Vagina (tissue), 2 donors: Measurements from ENCODE around the gene HDAC10. TPM values are rescaled to one million over a fixed set of nuclear protein-coding genes. Genes with fewer than 3 reads are reported as not detected.
A peak's percentile ranks its signal among the peaks of the same experiment; 100 is the strongest.

Experiments
- DNase-seq, 2 donors: peaks; one replicate each; pipeline ENCODE4 v3.0.0-alpha.2; 2017; ENCODE audit errors: extremely low spot score in 2 of 2
- H3K27ac ChIP-seq: fragments of 200-600 bp; sonication (generic); one replicate; pipeline ENCODE4 v1.5.1; 2019
- H3K27me3 ChIP-seq: fragments of 200-600 bp; sonication (generic); one replicate; pipeline ENCODE4 v1.5.1; 2019
- H3K36me3 ChIP-seq, 2 donors: fragments of 200-600 bp; sonication (generic); one replicate each; pipeline ENCODE4 v1.5.1; 2017 to 2019
- H3K4me1 ChIP-seq: fragments of 200-600 bp; sonication (generic); one replicate; pipeline ENCODE4 v1.5.1; 2019
- H3K4me3 ChIP-seq, 2 donors: fragments of 200-600 bp; sonication (generic); 1 replicate in 1 of 2; 2 replicates in 1 of 2; pipeline ENCODE4 v1.5.1; 2016 to 2019
- H3K9me3 ChIP-seq: fragments of 200-600 bp; sonication (generic); one replicate; pipeline ENCODE4 v1.5.1; 2019
- CTCF ChIP-seq, 3 experiments: fragments of 450-650 bp in 2 of 3; fragments of 200-600 bp in 1 of 3; sonication (generic) in 1 of 3; IDR thresholded peaks; one replicate each; pipeline ENCODE4 v1.5.1; 2017 to 2019; ENCODE audit warnings: antibody characterized with exemption in 3 of 3, mild to moderate bottlenecking in 2 of 3, moderate library complexity in 2 of 3
- POLR2A ChIP-seq, 2 donors: fragments of 450-650 bp; IDR thresholded peaks; one replicate each; pipeline ENCODE4 v1.6.1; 2017; ENCODE audit warnings: antibody characterized with exemption in 2 of 2, mild to moderate bottlenecking in 2 of 2, moderate library complexity in 2 of 2
- POLR2AphosphoS5 ChIP-seq, 2 donors: sonication (generic); formaldehyde crosslinking; IDR thresholded peaks; one replicate each; pipeline ENCODE4 v1.9.0; 2017; ENCODE audit warnings: antibody characterized with exemption in 2 of 2, mild to moderate bottlenecking in 2 of 2, low read depth in 1 of 2; ENCODE audit not compliant: insufficient read depth in 1 of 2
- intact Hi-C: fragments of 100-400 bp; cut with DNase I; formaldehyde crosslinking; loops from one replicate; pipeline ENCODE4 v1.15.1; 2023
- total RNA-seq: library from RNA; depleted of rRNA; stranded (reverse); fragments of >200 nt; gene quantifications from one replicate; pipeline ENCODE4 v1.2.3, GENCODE V29; 2016

Gene HDAC10
- total RNA-seq, 1 donor from 2014 or later = 29.2 TPM

DNA sequence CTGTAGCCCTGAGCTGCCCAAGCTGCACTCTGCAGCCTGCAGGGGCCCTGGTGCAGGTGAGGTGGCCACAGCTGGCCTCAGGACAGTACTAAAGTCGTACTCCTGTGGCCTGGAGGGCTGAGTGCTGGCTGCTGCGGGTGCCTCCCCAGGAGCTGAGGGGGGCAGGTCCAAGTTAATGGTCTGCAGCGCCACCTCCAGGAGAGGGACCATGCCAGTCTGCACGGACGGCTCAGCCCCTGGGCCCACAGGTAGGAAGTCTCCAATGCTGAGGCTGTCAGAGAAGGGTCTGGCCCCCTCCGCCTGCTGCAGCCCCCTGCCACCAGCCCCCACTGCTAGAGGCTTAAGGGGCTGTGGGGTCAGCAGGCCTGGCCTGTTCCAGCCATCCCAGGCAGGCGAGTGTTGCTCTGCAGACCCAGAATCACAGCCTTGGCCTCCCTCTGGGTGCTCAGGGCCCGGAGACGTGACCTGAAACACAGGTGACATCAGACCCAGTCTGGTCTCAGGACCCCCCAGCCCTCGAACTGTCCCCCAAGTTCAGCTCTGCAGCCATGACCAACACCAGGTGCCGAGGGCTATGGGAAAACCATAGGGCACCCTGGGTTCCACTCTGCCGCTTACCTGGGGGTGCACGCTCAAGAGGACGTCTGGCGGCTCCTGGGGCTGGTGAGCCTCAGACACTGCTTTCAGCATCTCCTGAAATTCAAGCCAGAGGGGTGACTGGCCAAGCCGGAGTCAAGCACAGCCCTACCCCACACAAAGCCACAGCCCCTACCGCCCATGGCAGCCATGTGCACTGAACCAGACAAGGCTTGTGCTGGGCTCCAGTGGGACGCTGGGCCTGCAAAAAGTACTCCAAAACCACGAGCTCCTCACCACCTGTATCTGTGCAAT, 29.4 kb downstream of the HDAC10 start:
- Histone ChIP-seq H3K4me3 (no peak overlapping the region), H3K4me1 (no peaks in the 10 kb centered on the region), H3K36me3 (peaks cover 0 to 85% of the 10 kb centered on the region in 2 donors), H3K27me3 (no peaks in the 10 kb centered on the region), H3K27ac (no peak overlapping the region), H3K9me3 (no peaks in the 10 kb centered on the region)
- DNase-seq = no peak
- no peak for TF ChIP-seq POLR2AphosphoS5 (IDR thresholded peaks at IDR 0.05; ENCODE audit: insufficient read depth in 1 of 2, low read depth in 1 of 2)
- no peak for TF ChIP-seq CTCF (IDR thresholded peaks at IDR 0.05)
- no peak for TF ChIP-seq POLR2A (IDR thresholded peaks at IDR 0.05)
- intact Hi-C loops = no loop called here

DNA sequence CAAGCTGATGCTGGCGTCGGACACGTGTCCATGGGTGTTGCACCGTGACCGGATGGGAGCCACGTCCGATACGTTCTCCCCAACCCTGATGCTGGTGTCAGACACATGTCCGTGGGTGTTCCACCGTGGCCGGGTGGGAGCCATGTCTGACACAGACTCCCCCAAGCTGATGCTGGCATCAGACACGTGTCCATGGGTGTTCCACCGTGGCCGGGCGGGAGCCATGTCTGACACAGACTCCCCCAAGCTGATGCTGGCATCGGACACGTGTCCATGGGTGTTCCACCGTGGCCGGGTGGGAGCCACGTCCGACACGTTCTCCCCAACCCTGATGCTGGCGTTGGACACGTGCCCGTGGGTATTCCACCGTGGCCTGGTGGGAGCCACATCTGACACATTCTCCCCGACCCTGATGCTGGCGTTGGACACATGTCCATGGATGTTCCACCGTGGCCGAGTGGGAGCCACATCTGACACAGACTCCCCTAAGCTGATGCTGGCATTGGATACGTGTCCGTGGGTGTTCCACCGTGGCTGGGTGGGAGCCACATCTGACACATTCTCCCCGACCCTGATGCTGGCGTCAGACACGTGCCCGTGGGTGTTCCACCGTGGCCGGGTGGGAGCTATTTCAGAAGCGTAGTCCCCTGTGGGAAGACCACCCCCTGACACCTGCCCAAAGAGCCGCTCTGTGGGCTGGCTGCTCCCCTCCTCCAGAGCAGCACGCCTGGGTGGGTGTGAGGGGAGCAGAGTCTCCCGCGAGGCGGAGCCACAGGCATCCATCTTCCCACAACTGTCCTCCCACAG, 30.3 kb downstream of the HDAC10 start:
- no peaks in the 10 kb centered on the region for H3K4me1 ChIP-seq
- no peak overlapping the region for H3K4me3 ChIP-seq
- intact Hi-C loops = no loop called here
- H3K27ac ChIP-seq = no peak overlapping the region
- TF ChIP-seq CTCF (IDR thresholded peaks at IDR 0.05) = no peak
- TF ChIP-seq POLR2A (IDR thresholded peaks at IDR 0.05) = no peak
- no peak for TF ChIP-seq POLR2AphosphoS5 (IDR thresholded peaks at IDR 0.05; ENCODE audit: insufficient read depth in 1 of 2, low read depth in 1 of 2)
- no peaks in the 10 kb centered on the region for H3K9me3 ChIP-seq
- no peaks in the 10 kb centered on the region for H3K27me3 ChIP-seq
- peaks cover 0 to 85% of the 10 kb centered on the region in 2 donors for H3K36me3 ChIP-seq
- no peak for DNase-seq

DNA sequence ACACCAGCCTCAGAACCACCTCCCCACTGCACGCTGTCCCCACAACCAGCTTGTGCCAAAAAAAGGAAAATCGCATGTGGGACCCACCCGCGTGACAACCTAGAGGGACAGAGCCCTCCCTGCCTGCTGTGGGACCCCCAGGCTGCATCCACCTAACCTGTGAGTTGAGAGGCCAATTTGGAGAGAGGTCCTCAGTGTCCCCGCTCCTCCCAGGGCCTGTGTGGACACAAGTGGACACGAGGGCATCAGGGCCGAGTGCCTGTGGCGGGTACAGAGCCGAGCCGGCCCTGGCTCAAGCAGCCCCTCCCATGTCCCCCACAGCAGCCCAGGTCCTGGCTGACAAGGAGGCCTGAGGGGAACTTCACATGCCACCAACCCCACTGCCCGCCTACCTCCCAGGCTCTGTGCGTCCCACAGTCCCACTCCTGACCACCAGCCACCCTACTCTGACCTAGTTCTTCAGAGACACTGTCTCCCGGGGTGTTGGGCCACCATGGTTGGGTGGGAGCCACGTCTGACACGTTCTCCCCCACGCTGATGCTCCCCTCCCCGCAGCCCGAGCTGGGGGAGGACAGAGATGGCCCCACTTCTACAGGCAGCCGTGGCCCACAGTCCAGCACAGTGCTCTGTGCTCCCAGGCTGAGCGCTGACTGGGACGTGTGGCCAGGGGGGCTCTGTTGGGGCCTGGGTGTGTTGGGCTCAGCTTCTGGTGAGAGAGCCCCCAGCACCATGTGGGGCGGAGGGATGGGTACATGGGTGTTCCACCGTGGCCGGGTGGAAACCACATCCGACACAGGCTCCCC, 31.1 kb downstream of the HDAC10 start:
- TF ChIP-seq CTCF (IDR thresholded peaks at IDR 0.05) (no peak), POLR2AphosphoS5 (IDR thresholded peaks at IDR 0.05; ENCODE audit: insufficient read depth in 1 of 2, low read depth in 1 of 2) (no peak), POLR2A (IDR thresholded peaks at IDR 0.05) (no peak)
- H3K4me3 ChIP-seq = no peak overlapping the region
- no peaks in the 10 kb centered on the region for H3K9me3 ChIP-seq
- intact Hi-C loops = no loop called here
- H3K27me3 ChIP-seq = no peaks in the 10 kb centered on the region
- no peaks in the 10 kb centered on the region for H3K4me1 ChIP-seq
- H3K27ac ChIP-seq = no peak overlapping the region
- no peak for DNase-seq
- H3K36me3 ChIP-seq = peaks cover 0 to 85% of the 10 kb centered on the region in 2 donors

DNA sequence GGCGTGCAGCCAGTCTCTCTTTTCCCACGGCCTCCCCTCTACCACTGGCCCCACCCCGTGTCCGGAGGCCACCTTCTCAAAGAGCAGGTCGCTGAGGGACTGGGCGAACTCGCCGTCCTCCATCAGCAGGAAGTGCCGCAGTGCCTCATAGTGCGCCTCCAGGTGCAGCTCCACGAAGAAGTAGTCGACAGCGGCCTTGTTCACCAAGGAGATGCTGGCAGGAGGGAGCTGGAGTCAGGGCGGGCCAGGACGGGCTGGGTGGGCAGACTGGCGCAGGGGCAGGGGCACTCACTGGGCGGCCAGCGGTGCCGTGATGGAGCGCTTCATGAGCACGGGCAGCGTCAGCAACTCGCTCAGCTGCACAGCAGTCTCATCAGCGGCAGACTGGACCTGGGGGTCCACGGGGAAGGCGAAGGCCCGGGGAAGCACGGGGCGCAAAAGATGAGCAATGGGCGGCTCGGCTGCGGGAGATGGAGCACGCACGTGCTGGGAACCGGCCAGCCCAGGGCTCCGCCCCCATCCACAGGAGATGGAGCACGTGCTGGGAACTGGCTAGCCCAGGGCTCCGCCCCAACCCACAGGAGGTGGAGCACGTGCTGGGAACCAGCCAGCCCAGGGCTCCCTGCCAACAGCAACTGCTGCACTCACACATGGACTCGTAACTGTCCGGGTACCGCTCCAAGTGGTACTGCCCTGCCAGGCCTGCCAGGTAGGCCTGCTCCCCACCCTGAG, 31.9 kb downstream of the HDAC10 start:
- H3K36me3 ChIP-seq = peaks cover 0 to 84% of the 10 kb centered on the region in 2 donors
- no peaks in the 10 kb centered on the region for H3K9me3 ChIP-seq
- H3K4me1 ChIP-seq = no peaks in the 10 kb centered on the region
- no peak for DNase-seq
- no peaks in the 10 kb centered on the region for H3K27me3 ChIP-seq
- intact Hi-C loops = no loop called here
- no peak overlapping the region for H3K4me3 ChIP-seq
- peak; percentile 31 to 33 for TF ChIP-seq POLR2AphosphoS5 (IDR thresholded peaks at IDR 0.05; ENCODE audit: insufficient read depth in 1 of 2, low read depth in 1 of 2)
- TF ChIP-seq POLR2A (IDR thresholded peaks at IDR 0.05) = no peak
- no peak for TF ChIP-seq CTCF (IDR thresholded peaks at IDR 0.05)
- no peak overlapping the region for H3K27ac ChIP-seq
